GM21390 (cell line): ENCODE measurements around the gene DGKH.

ENCODE experiments used
- ATAC-seq: cut with Tn5 transposase; IDR thresholded peaks from one replicate; pipeline ENCODE4 v1.9.1; 2021; ENCODE audit not compliant: unreplicated experiment

Gene DGKH

GRCh38 chr13:42272115-42272803 is 223.8 kb downstream of the DGKH start, which contains the start of gene AKAP11:
TSS of gene AKAP11 (plus strand) at chr13:42272152. CDS start at chr13:42286349, 14,197 bp downstream.
- ATAC-seq = peak; percentile 18

- ATAC-seq = no peak
Observed at GRCh38 chr13:42272804-42273175, 224.3 kb downstream of the DGKH start.

- ATAC-seq = no peak
Observed at GRCh38 chr13:42274386-42275097, 226.1 kb downstream of the DGKH start.

- ATAC-seq = peak; percentile 42
Observed at GRCh38 chr13:42275098-42275471, 226.6 kb downstream of the DGKH start.

- ATAC-seq = no peak
Observed at GRCh38 chr13:42275506-42275905, 227.1 kb downstream of the DGKH start.

- no peak for ATAC-seq
Observed at GRCh38 chr13:42276683-42277082, 228.2 kb downstream of the DGKH start.

- ATAC-seq = no peak
Observed at GRCh38 chr13:42277618-42278276, 229.3 kb downstream of the DGKH start.

- ATAC-seq = no peak
Observed at GRCh38 chr13:42279080-42279479, 230.6 kb downstream of the DGKH start.

- ATAC-seq = no peak
Observed at GRCh38 chr13:42279986-42280385, 231.5 kb downstream of the DGKH start.

- no peak for ATAC-seq
Observed at GRCh38 chr13:42280537-42280936, 232.1 kb downstream of the DGKH start.

GRCh38 chr13:42283574-42283973 is 235.1 kb downstream of the DGKH start:
- no peak for ATAC-seq

GRCh38 chr13:42284068-42284467 is 235.6 kb downstream of the DGKH start:
- ATAC-seq = no peak
